ENCODE measurements around the gene NUP98. TPM values are rescaled to one million over a fixed set of nuclear protein-coding genes. Genes with fewer than 3 reads are reported as not detected.
"Not testable (repeated sequence)": the region's sequence is repeated elsewhere in the genome, so short reads cannot be mapped to it uniquely, and the experiment has no call there.

The NUP98 gene
- total and polyA plus RNA-seq, 4 donors, result 16.3 to 78.6 (median 45.3) TPM

- no peak for DNase-seq
- intact Hi-C loops (cut with DNase I), result no loop called here
- Histone ChIP-seq H3K27ac (ENCODE audit: low read depth in 1 of 2, low read length in 2 of 2) (no peak overlapping the region), H3K9me3 (ENCODE audit: control insufficient read depth, low read length) (no peaks in the 10 kb centered on the region), H3K4me3 (ENCODE audit: low read length in 2 of 2) (no peak overlapping the region), H3K36me3 (ENCODE audit: control insufficient read depth in 1 of 2, insufficient read depth in 2 of 2, low read length in 1 of 2) (peaks cover 0 to 10% of the 10 kb centered on the region in 2 donors), H3K27me3 (ENCODE audit: control insufficient read depth in 1 of 2, insufficient read depth in 2 of 2, low read length in 1 of 2) (no peaks in the 10 kb centered on the region), H3K4me1 (ENCODE audit: control insufficient read depth in 1 of 2, insufficient read depth in 2 of 2, low read length in 2 of 2) (no peaks in the 10 kb centered on the region)
- 93 to 95% methylated on average over 30 of the region's 30 CpGs for WGBS, 2 donors
- no peak for ATAC-seq (ENCODE audit: low FRiP score)
Measured at GRCh38 chr11:3823762-3824506, 26.6 kb upstream of the NUP98 start.

GRCh38 chr11:3823303-3823702 lies 25.9 kb upstream of the NUP98 start:
- WGBS, 2 donors, result 85 to 89% methylated on average over 3 of the region's 3 CpGs
- no peak overlapping the region for H3K4me3 ChIP-seq (ENCODE audit: low read length in 2 of 2)
- ATAC-seq (ENCODE audit: low FRiP score), result peak; percentile 9
- intact Hi-C loops (cut with DNase I), result no loop called here
- H3K36me3 ChIP-seq (ENCODE audit: control insufficient read depth in 1 of 2, insufficient read depth in 2 of 2, low read length in 1 of 2), result peaks cover 0 to 10% of the 10 kb centered on the region in 2 donors
- H3K4me1 ChIP-seq (ENCODE audit: control insufficient read depth in 1 of 2, insufficient read depth in 2 of 2, low read length in 2 of 2), result no peaks in the 10 kb centered on the region
- no peaks in the 10 kb centered on the region for H3K27me3 ChIP-seq (ENCODE audit: control insufficient read depth in 1 of 2, insufficient read depth in 2 of 2, low read length in 1 of 2)
- H3K27ac ChIP-seq (ENCODE audit: low read depth in 1 of 2, low read length in 2 of 2), result no peak overlapping the region
- DNase-seq, result no peak
- H3K9me3 ChIP-seq (ENCODE audit: control insufficient read depth, low read length), result no peaks in the 10 kb centered on the region

- no peaks in the 10 kb centered on the region for H3K4me1 ChIP-seq (ENCODE audit: control insufficient read depth in 1 of 2, insufficient read depth in 2 of 2, low read length in 2 of 2)
- H3K27ac ChIP-seq (ENCODE audit: low read depth in 1 of 2, low read length in 2 of 2), result no peak overlapping the region
- ATAC-seq (ENCODE audit: low FRiP score), result no peak
- no peak for DNase-seq
- no peaks in the 10 kb centered on the region for H3K27me3 ChIP-seq (ENCODE audit: control insufficient read depth in 1 of 2, insufficient read depth in 2 of 2, low read length in 1 of 2)
- peaks cover 0 to 4% of the 10 kb centered on the region in 2 donors for H3K36me3 ChIP-seq (ENCODE audit: control insufficient read depth in 1 of 2, insufficient read depth in 2 of 2, low read length in 1 of 2)
- H3K9me3 ChIP-seq (ENCODE audit: control insufficient read depth, low read length), result no peaks in the 10 kb centered on the region
- 97 to 98% methylated on average over 7 of the region's 7 CpGs for WGBS, 2 donors
- intact Hi-C loops (cut with DNase I), result no loop called here
- H3K4me3 ChIP-seq (ENCODE audit: low read length in 2 of 2), result no peak overlapping the region
Measured at GRCh38 chr11:3822312-3822711, 25.0 kb upstream of the NUP98 start.

GRCh38 chr11:3820971-3821370 lies 23.6 kb upstream of the NUP98 start:
- H3K4me3 ChIP-seq (ENCODE audit: low read length in 2 of 2), result no peak overlapping the region
- intact Hi-C loops (cut with DNase I), result no loop called here
- WGBS, 2 donors, result 99 to 100% methylated on average over 2 of the region's 2 CpGs
- H3K4me1 ChIP-seq (ENCODE audit: control insufficient read depth in 1 of 2, insufficient read depth in 2 of 2, low read length in 2 of 2), result no peaks in the 10 kb centered on the region
- H3K36me3 ChIP-seq (ENCODE audit: control insufficient read depth in 1 of 2, insufficient read depth in 2 of 2, low read length in 1 of 2), result no peaks in the 10 kb centered on the region
- H3K9me3 ChIP-seq (ENCODE audit: control insufficient read depth, low read length), result no peaks in the 10 kb centered on the region
- H3K27me3 ChIP-seq (ENCODE audit: control insufficient read depth in 1 of 2, insufficient read depth in 2 of 2, low read length in 1 of 2), result no peaks in the 10 kb centered on the region
- ATAC-seq (ENCODE audit: low FRiP score) (no peak), DNase-seq (no peak)
- no peak overlapping the region for H3K27ac ChIP-seq (ENCODE audit: low read depth in 1 of 2, low read length in 2 of 2)

GRCh38 chr11:3817181-3817800 lies 19.9 kb upstream of the NUP98 start:
- no peak for ATAC-seq (ENCODE audit: low FRiP score)
- no peak overlapping the region for H3K4me3 ChIP-seq (ENCODE audit: low read length in 2 of 2)
- H3K36me3 ChIP-seq (ENCODE audit: control insufficient read depth in 1 of 2, insufficient read depth in 2 of 2, low read length in 1 of 2), result no peaks in the 10 kb centered on the region
- H3K9me3 ChIP-seq (ENCODE audit: control insufficient read depth, low read length), result no peaks in the 10 kb centered on the region
- WGBS, 2 donors, result 92% methylated on average over 10 of the region's 10 CpGs
- H3K27me3 ChIP-seq (ENCODE audit: control insufficient read depth in 1 of 2, insufficient read depth in 2 of 2, low read length in 1 of 2), result no peaks in the 10 kb centered on the region
- intact Hi-C loops (cut with DNase I), result no loop called here
- no peak for DNase-seq
- H3K27ac ChIP-seq (ENCODE audit: low read depth in 1 of 2, low read length in 2 of 2), result no peak overlapping the region
- no peaks in the 10 kb centered on the region for H3K4me1 ChIP-seq (ENCODE audit: control insufficient read depth in 1 of 2, insufficient read depth in 2 of 2, low read length in 2 of 2)

GRCh38 chr11:3816673-3817072 lies 19.3 kb upstream of the NUP98 start:
- Histone ChIP-seq H3K36me3 (ENCODE audit: control insufficient read depth in 1 of 2, insufficient read depth in 2 of 2, low read length in 1 of 2) (no peaks in the 10 kb centered on the region), H3K4me1 (ENCODE audit: control insufficient read depth in 1 of 2, insufficient read depth in 2 of 2, low read length in 2 of 2) (no peaks in the 10 kb centered on the region), H3K4me3 (ENCODE audit: low read length in 2 of 2) (no peak overlapping the region), H3K9me3 (ENCODE audit: control insufficient read depth, low read length) (no peaks in the 10 kb centered on the region), H3K27me3 (ENCODE audit: control insufficient read depth in 1 of 2, insufficient read depth in 2 of 2, low read length in 1 of 2) (no peaks in the 10 kb centered on the region), H3K27ac (ENCODE audit: low read depth in 1 of 2, low read length in 2 of 2) (no peak overlapping the region)
- 83 to 87% methylated on average over 2 of the region's 2 CpGs for WGBS, 2 donors
- intact Hi-C loops (cut with DNase I), result no loop called here
- DNase-seq (no peak), ATAC-seq (ENCODE audit: low FRiP score) (no peak)

GRCh38 chr11:3815845-3816244 lies 18.5 kb upstream of the NUP98 start:
- Histone ChIP-seq H3K27ac (ENCODE audit: low read depth in 1 of 2, low read length in 2 of 2) (no peak overlapping the region), H3K27me3 (ENCODE audit: control insufficient read depth in 1 of 2, insufficient read depth in 2 of 2, low read length in 1 of 2) (no peaks in the 10 kb centered on the region), H3K4me1 (ENCODE audit: control insufficient read depth in 1 of 2, insufficient read depth in 2 of 2, low read length in 2 of 2) (no peaks in the 10 kb centered on the region), H3K9me3 (ENCODE audit: control insufficient read depth, low read length) (no peaks in the 10 kb centered on the region), H3K4me3 (ENCODE audit: low read length in 2 of 2) (no peak overlapping the region), H3K36me3 (ENCODE audit: control insufficient read depth in 1 of 2, insufficient read depth in 2 of 2, low read length in 1 of 2) (no peaks in the 10 kb centered on the region)
- intact Hi-C loops (cut with DNase I), result no loop called here
- DNase-seq, result no peak
- WGBS, 2 donors, result 80 to 88% methylated on average over 4 of the region's 4 CpGs
- ATAC-seq (ENCODE audit: low FRiP score), result peak; percentile 21

- H3K4me3 ChIP-seq (ENCODE audit: low read length in 2 of 2); intact Hi-C loops (cut with DNase I); H3K4me1 ChIP-seq (ENCODE audit: control insufficient read depth in 1 of 2, insufficient read depth in 2 of 2, low read length in 2 of 2); H3K36me3 ChIP-seq (ENCODE audit: control insufficient read depth in 1 of 2, insufficient read depth in 2 of 2, low read length in 1 of 2); H3K27me3 ChIP-seq (ENCODE audit: control insufficient read depth in 1 of 2, insufficient read depth in 2 of 2, low read length in 1 of 2); ATAC-seq (ENCODE audit: low FRiP score); H3K27ac ChIP-seq (ENCODE audit: low read depth in 1 of 2, low read length in 2 of 2); H3K9me3 ChIP-seq (ENCODE audit: control insufficient read depth, low read length): not testable (repeated sequence)
- 91 to 94% methylated on average over 5 of the region's 5 CpGs for WGBS, 2 donors
- DNase-seq, result peak in 1 of 2 donors; percentile 4
Measured at GRCh38 chr11:3814832-3815231, 17.5 kb upstream of the NUP98 start.

GRCh38 chr11:3810951-3811350 lies 13.6 kb upstream of the NUP98 start:
- intact Hi-C loops (cut with DNase I), result no loop called here
- peak in 1 of 2 donors; percentile 21 for DNase-seq
- H3K4me3 ChIP-seq (ENCODE audit: low read length in 2 of 2), result no peak overlapping the region
- no peak overlapping the region for H3K27ac ChIP-seq (ENCODE audit: low read depth in 1 of 2, low read length in 2 of 2)
- no peaks in the 10 kb centered on the region for H3K4me1 ChIP-seq (ENCODE audit: control insufficient read depth in 1 of 2, insufficient read depth in 2 of 2, low read length in 2 of 2)
- no peaks in the 10 kb centered on the region for H3K9me3 ChIP-seq (ENCODE audit: control insufficient read depth, low read length)
- 94 to 95% methylated on average over 4 of the region's 4 CpGs for WGBS, 2 donors
- no peaks in the 10 kb centered on the region for H3K36me3 ChIP-seq (ENCODE audit: control insufficient read depth in 1 of 2, insufficient read depth in 2 of 2, low read length in 1 of 2)
- no peak for ATAC-seq (ENCODE audit: low FRiP score)
- H3K27me3 ChIP-seq (ENCODE audit: control insufficient read depth in 1 of 2, insufficient read depth in 2 of 2, low read length in 1 of 2), result no peaks in the 10 kb centered on the region

Measured in aorta (tissue), 5 donors.